Smooth muscle cell (in vitro differentiated cells): ENCODE measurements around the gene SYMPK. TPM values are rescaled to one million over a fixed set of nuclear protein-coding genes. Genes with fewer than 3 reads are reported as not detected.
"Not testable (repeated sequence)": the region's sequence is repeated elsewhere in the genome, so short reads cannot be mapped to it uniquely, and the experiment has no call there.

ENCODE experiments used
- DNase-seq: peaks from one replicate; lab custom pipeline; 2025; ENCODE audit not compliant: unreplicated experiment; lab: John Stamatoyannopoulos, UW
- H2AFZ ChIP-seq: fragments of 200-600 bp; sonication (generic); 2 replicates; pipeline ENCODE4 v1.6.0; 2016; ENCODE audit warnings: antibody characterized with exemption, low read depth, mild to moderate bottlenecking
- H3F3A ChIP-seq: fragments of 200-600 bp; sonication (generic); 2 replicates; pipeline ENCODE4 v1.6.0; 2017; ENCODE audit warnings: antibody characterized with exemption, low read depth
- H3K27ac ChIP-seq: fragments of 200-600 bp; sonication (generic); 2 replicates; pipeline ENCODE4 v1.5.1; 2016; ENCODE audit warnings: low read depth, mild to moderate bottlenecking
- H3K27me3 ChIP-seq: fragments of 200-600 bp; sonication (generic); 2 replicates; pipeline ENCODE4 v1.6.1; 2016; ENCODE audit warnings: low read depth, mild to moderate bottlenecking
- H3K36me3 ChIP-seq: fragments of 200-600 bp; sonication (generic); 2 replicates; pipeline ENCODE4 v1.5.1; 2016; ENCODE audit warnings: low read depth
- H3K4me1 ChIP-seq: fragments of 200-600 bp; sonication (generic); 2 replicates; pipeline ENCODE4 v1.5.1; 2016; ENCODE audit warnings: low read depth
- H3K4me2 ChIP-seq: fragments of 200-600 bp; sonication (generic); 2 replicates; pipeline ENCODE4 v1.6.0; 2016; ENCODE audit warnings: mild to moderate bottlenecking
- H3K4me3 ChIP-seq: fragments of 200-600 bp; sonication (generic); 2 replicates; pipeline ENCODE4 v1.5.1; 2016; ENCODE audit warnings: mild to moderate bottlenecking
- H3K79me2 ChIP-seq: fragments of 200-600 bp; sonication (generic); 2 replicates; pipeline ENCODE4 v1.6.0; 2016; ENCODE audit warnings: low read depth, mild to moderate bottlenecking
- H3K9ac ChIP-seq: fragments of 200-600 bp; sonication (generic); 2 replicates; pipeline ENCODE4 v1.6.0; 2016; ENCODE audit warnings: low read depth
- H3K9me3 ChIP-seq: fragments of 200-600 bp; sonication (generic); replicated peaks from 2 replicates; pipeline ENCODE4 v1.5.1; 2016; ENCODE audit warnings: low read depth
- H4K20me1 ChIP-seq: fragments of 200-600 bp; sonication (generic); 2 replicates; pipeline ENCODE4 v1.6.0; 2016; ENCODE audit warnings: low read depth
- CTCF ChIP-seq: fragments of 200-600 bp; sonication (generic); IDR thresholded peaks from 2 replicates; pipeline ENCODE4 v1.5.1; 2017; ENCODE audit warnings: borderline replicate concordance, mild to moderate bottlenecking, antibody characterized with exemption; ENCODE audit not compliant: insufficient read depth, poor library complexity, severe bottlenecking
- WGBS: methylation state at CpG from one replicate; pipeline ENCODE4 v1.1.7; 2016; ENCODE audit warnings: low lambda C conversion rate; 5-methylcytosine and 5-hydroxymethylcytosine counted together
- polyA plus RNA-seq: library from polyadenylated mRNA; unstranded; fragments of >200 nt; fragmentation: Nextera tagmentation; extraction: Ambion mirVana; gene quantifications from 2 replicates; pipeline ENCODE4 v1.2.1, GENCODE V29; 2016
- total RNA-seq: library from RNA; depleted of rRNA; stranded (reverse); fragments of >200 nt; gene quantifications from 2 replicates; pipeline ENCODE4 v1.2.3, GENCODE V29; 2014

Gene SYMPK
- total and polyA plus RNA-seq, 2 experiments from 2014 or later, result 28.6 to 30.9 TPM

GRCh38 chr19:45870798-45871197 lies 7.9 kb upstream of the SYMPK start:
- H3K4me2 ChIP-seq, result no peak overlapping the region
- no peak overlapping the region for H3K27ac ChIP-seq
- no peaks in the 10 kb centered on the region for H3F3A ChIP-seq
- H3K9me3 ChIP-seq, result no peaks in the 10 kb centered on the region
- no peak for DNase-seq
- H3K9ac ChIP-seq, result no peak overlapping the region
- no peak overlapping the region for H2AFZ ChIP-seq
- no peak overlapping the region for H3K4me3 ChIP-seq
- TF ChIP-seq CTCF, result no peak
- 92% methylated on average over 5 of the region's 5 CpGs for WGBS
- no peaks in the 10 kb centered on the region for H3K27me3 ChIP-seq
- H4K20me1 ChIP-seq, result no peaks in the 10 kb centered on the region
- H3K79me2 ChIP-seq, result no peaks in the 10 kb centered on the region
- H3K4me1 ChIP-seq, result no peaks in the 10 kb centered on the region
- no peaks in the 10 kb centered on the region for H3K36me3 ChIP-seq

DNA sequence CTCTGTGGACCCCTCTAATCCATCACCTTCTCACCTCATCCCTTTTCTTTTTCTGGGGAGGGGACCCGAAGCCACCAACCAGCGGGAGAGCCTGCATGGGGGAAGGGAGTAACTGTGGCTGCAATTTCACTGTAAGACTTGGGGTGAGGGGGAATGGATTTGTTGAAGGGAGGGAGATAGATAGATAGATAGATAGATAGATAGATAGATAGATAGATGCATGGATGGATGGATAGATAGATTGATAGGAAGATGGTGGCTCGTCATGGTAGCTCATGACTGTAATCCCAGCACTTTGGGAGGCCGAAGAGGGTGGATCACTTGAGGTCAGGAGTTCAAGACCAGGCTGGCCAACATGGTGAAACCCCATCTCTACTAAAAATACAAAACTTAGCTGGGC lies 4.3 kb upstream of the SYMPK start:
- H3K27ac ChIP-seq, DNase-seq, H3K79me2 ChIP-seq, H3K9ac ChIP-seq, H4K20me1 ChIP-seq, H3K4me1 ChIP-seq, H3K9me3 ChIP-seq, H3K36me3 ChIP-seq, H3F3A ChIP-seq, H2AFZ ChIP-seq, H3K4me2 ChIP-seq, H3K4me3 ChIP-seq: not testable (repeated sequence)
- 88% methylated on average over 4 of the region's 4 CpGs for whole genome bisulfite sequencing
- H3K27me3 ChIP-seq, result peaks cover 12% of the 10 kb centered on the region

GRCh38 chr19:45866400-45867176 lies 3.6 kb upstream of the SYMPK start:
- Histone ChIP-seq H3K4me1 (peaks cover 5% of the 10 kb centered on the region), H3K79me2 (peaks cover 7% of the 10 kb centered on the region)

More at GRCh38 chr19:45866400-45867176, 3.6 kb upstream of the SYMPK start:
- Histone ChIP-seq H3K4me3 (peak overlapping the region; percentile 21), H3K36me3 (no peaks in the 10 kb centered on the region), H2AFZ (no peak overlapping the region), H4K20me1 (no peaks in the 10 kb centered on the region), H3K27me3 (peaks cover 12% of the 10 kb centered on the region), H3K9ac (no peak overlapping the region), H3K4me2 (no peak overlapping the region), H3K27ac (no peak overlapping the region), H3K9me3 (no peaks in the 10 kb centered on the region), H3F3A (no peaks in the 10 kb centered on the region)
- WGBS, result 83% methylated on average over 11 of the region's 11 CpGs
- no peak for TF ChIP-seq CTCF
- DNase-seq, result no peak
